GM12865 (cell line): Measurements from ENCODE around the gene CDC27.
"Not testable (repeated sequence)": the region's sequence is repeated elsewhere in the genome, so short reads cannot be mapped to it uniquely, and the experiment has no call there.

Experiments
- DNase-seq: peaks from one replicate; pipeline ENCODE4 v3.0.0; 2010; ENCODE audit warnings: low read depth
- H3K4me3 ChIP-seq: 2 replicates; pipeline ENCODE4 v1.5.1; 2011; ENCODE audit warnings: mild to moderate bottlenecking, low read depth, low read length, control low read depth
- CTCF ChIP-seq: IDR thresholded peaks from 2 replicates; pipeline ENCODE4 v1.5.1; 2011; ENCODE audit warnings: low read length, control low read depth, low read depth, inconsistent platforms; ENCODE audit not compliant: insufficient read depth; ENCODE audit errors: missing control alignments

CDC27 gene

GRCh38 chr17:47135235-47135634 is 53.9 kb downstream of the CDC27 start:
- no peak for DNase-seq
- H3K4me3 ChIP-seq = no peak overlapping the region
- no peak for TF ChIP-seq CTCF

- not testable (repeated sequence) for H3K4me3 ChIP-seq, DNase-seq
These were observed 54.7 kb downstream of the CDC27 start for GRCh38 chr17:47134354-47134753.

GRCh38 chr17:47131761-47132160 is 57.3 kb downstream of the CDC27 start:
- TF ChIP-seq CTCF = no peak
- no peak overlapping the region for H3K4me3 ChIP-seq
- no peak for DNase-seq

- not testable (repeated sequence) for DNase-seq, H3K4me3 ChIP-seq
These were observed 62.3 kb downstream of the CDC27 start for GRCh38 chr17:47126835-47127234.

GRCh38 chr17:47123262-47123661 is 65.8 kb downstream of the CDC27 start:
- not testable (repeated sequence) for H3K4me3 ChIP-seq, DNase-seq

GRCh38 chr17:47120521-47121095 is 68.5 kb downstream of the CDC27 start:
- no peak for TF ChIP-seq CTCF
- DNase-seq = no peak
- H3K4me3 ChIP-seq = no peak overlapping the region

GRCh38 chr17:47119746-47120520 is 69.2 kb downstream of the CDC27 start:
- H3K4me3 ChIP-seq = no peak overlapping the region
- TF ChIP-seq CTCF = no peak
- DNase-seq = no peak

GRCh38 chr17:47117386-47117785 is 71.7 kb downstream of the CDC27 start:
- TF ChIP-seq CTCF = no peak
- no peak overlapping the region for H3K4me3 ChIP-seq
- DNase-seq = no peak
